ENCODE results near the gene MED9.

- TF ChIP-seq POLR2AphosphoS5 (IDR thresholded peaks at IDR 0.05) (no peak), CTCF (IDR thresholded peaks at IDR 0.05) (no peak), POLR2A (IDR thresholded peaks at IDR 0.05) (no peak), EP300 (IDR thresholded peaks at IDR 0.05) (no peak)
These were observed 15.8 kb downstream of the MED9 start for GRCh38 chr17:17492571-17492970.
